ENCODE measurements around the gene PCMTD2. TPM values are rescaled to one million over a fixed set of nuclear protein-coding genes. Genes with fewer than 3 reads are reported as not detected.

Gene PCMTD2
- total and polyA plus RNA-seq, 2 of the 13 experiments (the other 11 are each of a cell fraction or from before 2014, with no cell fraction given): 47.0 to 76.9 TPM

GRCh38 chr20:64223526-64224067 lies 32.0 kb upstream of the PCMTD2 start (continued):
- TF ChIP-seq ATF6 (CRISPR knock-in tag; conservative IDR thresholded peaks at IDR 0.05): no peak
- TF ChIP-seq ZNF792 (CRISPR knock-in tag; IDR thresholded peaks at IDR 0.05): no peak
- TF ChIP-seq SP140L (CRISPR knock-in tag; IDR thresholded peaks at IDR 0.05; ENCODE audit: borderline replicate concordance): no peak
- peak; percentile 83 for TF ChIP-seq ZNF547 (CRISPR knock-in tag; IDR thresholded peaks at IDR 0.05)
- TF ChIP-seq ARNTL (CRISPR knock-in tag; IDR thresholded peaks at IDR 0.05): peak; percentile 69; the same call in 1 of the 2 replicates
- peak; percentile 76; the same call in 1 of the 2 replicates for TF ChIP-seq ZNF124 (CRISPR knock-in tag; IDR thresholded peaks at IDR 0.05)
- TF ChIP-seq ZNF563 (CRISPR knock-in tag; IDR thresholded peaks at IDR 0.05): 0 out of 2 replicates have a peak, but pooled peaks have one; percentile 64
- TF ChIP-seq ZNF609 (CRISPR knock-in tag; IDR thresholded peaks at IDR 0.05; ENCODE audit: borderline replicate concordance): peak; percentile 81
- peak; percentile 81 to 87; a peak in 2 of 4 replicates for TF ChIP-seq HMGXB4 (CRISPR knock-in tag; IDR thresholded peaks at IDR 0.05; ENCODE audit: borderline replicate concordance in 1 of 2, low read depth in 1 of 2)
- peak; percentile 64 for TF ChIP-seq ZNF770 (CRISPR knock-in tag; IDR thresholded peaks at IDR 0.05)
- 0 out of 2 replicates have a peak, but pooled peaks have one; percentile 56 for TF ChIP-seq ZNF343 (CRISPR knock-in tag; IDR thresholded peaks at IDR 0.05)
- peak; percentile 66 for TF ChIP-seq ERF (CRISPR knock-in tag; IDR thresholded peaks at IDR 0.05)
- TF ChIP-seq ZNF552 (CRISPR knock-in tag; IDR thresholded peaks at IDR 0.05; ENCODE audit: borderline replicate concordance): 0 out of 2 replicates have a peak, but pooled peaks have one; percentile 26
- no peak for TF ChIP-seq PCBP2 (optimal IDR thresholded peaks at IDR 0.05; ENCODE audit: low read depth, low read length, poor library complexity, severe bottlenecking)
- peak; percentile 39; the same call in 1 of the 2 replicates for TF ChIP-seq FOXK1 (CRISPR knock-in tag; IDR thresholded peaks at IDR 0.05; ENCODE audit: borderline replicate concordance, low read depth)
- 0 out of 2 replicates have a peak, but pooled peaks have one; percentile 74 for TF ChIP-seq ZSCAN12 (CRISPR knock-in tag; IDR thresholded peaks at IDR 0.05)
- TF ChIP-seq ZNF746 (CRISPR knock-in tag; IDR thresholded peaks at IDR 0.05): 0 out of 2 replicates have a peak, but pooled peaks have one; percentile 36
- peak; percentile 80; the same call in 1 of the 2 replicates for TF ChIP-seq REPIN1 (CRISPR knock-in tag; IDR thresholded peaks at IDR 0.05; ENCODE audit: borderline replicate concordance, low read depth)
